Measurements from ENCODE around the gene COMMD1.
A peak's percentile ranks its signal among the peaks of the same experiment; 100 is the strongest.

The COMMD1 gene

GRCh38 chr2:62163834-62164233, 258.4 kb downstream of the COMMD1 start:
- H3K4me3 ChIP-seq (ENCODE audit: control insufficient read depth, low read depth, low read length), result no peak overlapping the region
- DNase-seq (ENCODE audit: low read depth), result no peak
- no peak for TF ChIP-seq CTCF (conservative IDR thresholded peaks at IDR 0.05; ENCODE audit: control insufficient read depth, insufficient read depth, low read depth, low read length)

GRCh38 chr2:62175728-62176127, 270.3 kb downstream of the COMMD1 start:
- DNase-seq (ENCODE audit: low read depth), result no peak
- no peak overlapping the region for H3K4me3 ChIP-seq (ENCODE audit: control insufficient read depth, low read depth, low read length)
- TF ChIP-seq CTCF (conservative IDR thresholded peaks at IDR 0.05; ENCODE audit: control insufficient read depth, insufficient read depth, low read depth, low read length), result no peak

- TF ChIP-seq CTCF (conservative IDR thresholded peaks at IDR 0.05; ENCODE audit: control insufficient read depth, insufficient read depth, low read depth, low read length), result no peak
- DNase-seq (ENCODE audit: low read depth), result no peak
- no peak overlapping the region for H3K4me3 ChIP-seq (ENCODE audit: control insufficient read depth, low read depth, low read length)
Measured at GRCh38 chr2:62176801-62177200, 271.3 kb downstream of the COMMD1 start.

GRCh38 chr2:62177392-62178049, 272.0 kb downstream of the COMMD1 start:
- TF ChIP-seq CTCF (conservative IDR thresholded peaks at IDR 0.05; ENCODE audit: control insufficient read depth, insufficient read depth, low read depth, low read length), result no peak
- no peak for DNase-seq (ENCODE audit: low read depth)
- H3K4me3 ChIP-seq (ENCODE audit: control insufficient read depth, low read depth, low read length), result no peak overlapping the region

- DNase-seq (ENCODE audit: low read depth), result peak; percentile 42
- no peak for TF ChIP-seq CTCF (conservative IDR thresholded peaks at IDR 0.05; ENCODE audit: control insufficient read depth, insufficient read depth, low read depth, low read length)
- H3K4me3 ChIP-seq (ENCODE audit: control insufficient read depth, low read depth, low read length), result no peak overlapping the region
Measured at GRCh38 chr2:62178741-62179271, 273.3 kb downstream of the COMMD1 start.

- no peak for DNase-seq (ENCODE audit: low read depth)
- TF ChIP-seq CTCF (conservative IDR thresholded peaks at IDR 0.05; ENCODE audit: control insufficient read depth, insufficient read depth, low read depth, low read length), result no peak
- H3K4me3 ChIP-seq (ENCODE audit: control insufficient read depth, low read depth, low read length), result no peak overlapping the region
Measured at GRCh38 chr2:62180975-62181374, 275.5 kb downstream of the COMMD1 start.
